ENCODE measurements around the gene AGBL1.

AGBL1 gene

GRCh38 chr15:86644339-86644738, 564.7 kb downstream of the AGBL1 start:
- no peak for DNase-seq (ENCODE audit: low read depth, low spot score)

- no peak for DNase-seq (ENCODE audit: low read depth, low spot score)
Measured at GRCh38 chr15:86645925-86646500, 566.3 kb downstream of the AGBL1 start.

GRCh38 chr15:86647810-86648440, 568.3 kb downstream of the AGBL1 start:
- DNase-seq (ENCODE audit: low read depth, low spot score): no peak

DNA sequence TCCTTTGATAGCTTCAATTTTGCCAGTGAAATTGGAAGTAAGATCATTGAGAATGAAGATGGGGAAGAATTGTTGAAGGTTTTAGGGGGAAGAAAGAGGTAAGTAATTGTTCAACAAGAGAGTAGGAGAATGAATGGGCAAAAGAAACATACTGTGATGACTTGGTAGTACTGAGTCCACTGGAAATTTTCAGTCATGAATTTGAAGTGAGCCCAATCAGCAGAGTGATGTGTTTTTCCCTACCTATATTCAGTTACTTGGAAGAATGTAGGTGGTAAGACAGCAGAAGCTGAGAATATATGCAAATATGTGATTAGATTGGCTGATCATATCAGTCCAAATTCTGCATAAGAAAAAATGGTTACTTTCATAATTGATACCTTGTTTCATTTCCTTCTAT, 569.6 kb downstream of the AGBL1 start:
- DNase-seq (ENCODE audit: low read depth, low spot score): no peak

- no peak for DNase-seq (ENCODE audit: low read depth, low spot score)
Measured at GRCh38 chr15:86650094-86650493, 570.4 kb downstream of the AGBL1 start.

DNA sequence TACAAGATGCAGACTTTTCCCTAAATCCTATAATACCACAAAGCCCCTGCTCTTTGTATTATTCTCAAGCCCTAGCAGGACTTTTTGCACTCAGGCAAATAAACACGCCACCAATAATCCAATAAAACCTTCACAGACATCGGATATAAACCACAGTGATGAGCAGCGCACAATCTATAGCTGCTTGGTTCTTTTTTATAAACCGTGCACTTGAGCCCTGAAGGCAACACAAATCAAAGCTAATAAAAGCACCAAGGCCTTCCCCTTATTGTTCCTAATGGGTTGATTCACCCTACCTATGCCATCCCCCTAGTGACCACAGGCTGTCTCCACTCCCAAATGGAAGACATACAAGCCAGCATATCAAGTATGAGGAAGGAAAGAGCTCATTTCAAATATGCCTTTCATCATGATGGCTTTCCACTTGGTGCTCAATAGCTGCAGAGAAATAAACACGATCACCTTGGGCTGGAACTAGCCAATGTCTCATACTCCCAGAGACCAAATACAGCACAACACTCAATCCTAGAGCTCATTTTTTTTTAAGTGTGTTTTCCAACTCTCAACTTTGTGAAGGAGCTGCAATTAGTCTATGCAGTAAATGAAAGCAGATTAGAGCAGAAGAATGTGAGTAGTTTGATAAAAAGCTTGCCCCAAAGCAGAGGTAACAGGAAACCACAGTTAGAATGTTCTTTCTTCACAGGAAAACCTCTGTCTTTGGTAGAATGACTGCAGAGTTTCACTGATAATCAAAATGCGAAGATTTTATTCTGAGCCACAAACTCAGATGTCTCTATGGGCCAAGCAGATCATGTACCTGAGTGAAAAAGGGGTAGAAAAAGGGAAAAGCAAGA, 573.9 kb downstream of the AGBL1 start:
- no peak for DNase-seq (ENCODE audit: low read depth, low spot score)

- no peak for DNase-seq (ENCODE audit: low read depth, low spot score)
Measured at GRCh38 chr15:86654501-86654900, 574.8 kb downstream of the AGBL1 start.

GRCh38 chr15:86657305-86657704, 577.6 kb downstream of the AGBL1 start:
- DNase-seq (ENCODE audit: low read depth, low spot score): no peak

GRCh38 chr15:86659724-86660411, 580.2 kb downstream of the AGBL1 start:
- no peak for DNase-seq (ENCODE audit: low read depth, low spot score)

- DNase-seq (ENCODE audit: low read depth, low spot score): no peak
Measured at GRCh38 chr15:86661580-86661979, 581.9 kb downstream of the AGBL1 start.

- no peak for DNase-seq (ENCODE audit: low read depth, low spot score)
Measured at GRCh38 chr15:86663304-86663703, 583.6 kb downstream of the AGBL1 start.

GRCh38 chr15:86663979-86664378, 584.3 kb downstream of the AGBL1 start:
- no peak for DNase-seq (ENCODE audit: low read depth, low spot score)

GRCh38 chr15:86664581-86664980, 584.9 kb downstream of the AGBL1 start:
- DNase-seq (ENCODE audit: low read depth, low spot score): no peak

GRCh38 chr15:86676002-86676401, 596.3 kb downstream of the AGBL1 start:
- DNase-seq (ENCODE audit: low read depth, low spot score): no peak

- no peak for DNase-seq (ENCODE audit: low read depth, low spot score)
Measured at GRCh38 chr15:86677278-86677677, 597.6 kb downstream of the AGBL1 start.

DNA sequence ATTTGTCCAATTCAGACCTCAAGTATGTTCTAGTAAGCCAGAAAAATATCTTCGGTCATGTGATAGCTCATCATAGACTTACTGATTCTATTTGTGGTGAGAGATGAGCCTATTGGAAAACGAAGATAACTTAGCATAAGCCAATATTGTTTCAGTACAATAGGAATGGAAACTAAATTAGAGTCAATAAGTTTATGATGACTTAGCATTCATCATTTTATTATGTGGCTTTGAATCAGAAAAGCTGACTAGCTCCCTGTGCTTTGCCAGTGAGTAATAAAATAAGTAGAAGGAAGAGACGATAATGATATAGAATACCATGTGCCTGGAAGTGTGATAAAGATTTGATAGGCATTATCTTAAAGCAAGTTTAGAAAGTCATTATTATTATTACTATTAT, 605.6 kb downstream of the AGBL1 start:
- no peak for DNase-seq (ENCODE audit: low read depth, low spot score)

DNA sequence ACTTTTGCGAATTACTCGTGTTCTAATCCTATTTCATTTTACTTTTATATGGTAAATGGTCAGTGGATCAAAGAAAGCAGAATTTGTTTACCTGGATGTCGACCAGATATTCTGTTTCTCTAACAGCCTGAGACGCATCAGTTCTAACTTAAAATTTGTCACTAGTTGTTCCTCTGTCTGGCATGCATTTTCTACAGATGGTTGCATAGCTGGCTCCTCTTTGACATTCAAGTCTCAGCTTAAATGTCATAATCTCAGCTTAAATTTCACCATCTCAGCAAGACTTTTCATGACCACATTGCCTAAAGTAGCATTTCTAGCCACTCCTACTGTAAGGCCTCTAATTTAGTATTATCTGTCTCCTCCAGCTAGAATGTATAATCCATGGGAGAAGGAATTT, 609.3 kb downstream of the AGBL1 start:
- DNase-seq (ENCODE audit: low read depth, low spot score): no peak

DNA sequence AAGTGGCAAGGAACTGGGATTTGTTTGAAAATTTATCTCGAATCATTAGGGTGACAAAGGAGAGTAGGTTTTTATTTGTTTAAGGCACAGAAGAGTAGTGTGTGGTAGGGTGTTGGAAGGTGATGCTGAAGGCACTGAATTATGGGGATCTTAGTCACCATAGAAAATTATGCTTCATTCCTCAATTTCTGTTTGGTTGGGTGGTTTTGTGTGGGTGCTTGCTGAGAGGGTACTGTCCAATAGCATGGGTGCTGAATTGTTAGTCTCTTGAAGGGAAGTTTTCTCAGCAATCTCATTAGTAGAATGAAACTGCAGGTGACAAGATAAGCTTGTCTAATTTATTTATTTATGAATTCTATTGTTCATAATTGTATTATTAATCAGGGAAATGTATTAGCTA, 610.9 kb downstream of the AGBL1 start:
- DNase-seq (ENCODE audit: low read depth, low spot score): no peak

DNA sequence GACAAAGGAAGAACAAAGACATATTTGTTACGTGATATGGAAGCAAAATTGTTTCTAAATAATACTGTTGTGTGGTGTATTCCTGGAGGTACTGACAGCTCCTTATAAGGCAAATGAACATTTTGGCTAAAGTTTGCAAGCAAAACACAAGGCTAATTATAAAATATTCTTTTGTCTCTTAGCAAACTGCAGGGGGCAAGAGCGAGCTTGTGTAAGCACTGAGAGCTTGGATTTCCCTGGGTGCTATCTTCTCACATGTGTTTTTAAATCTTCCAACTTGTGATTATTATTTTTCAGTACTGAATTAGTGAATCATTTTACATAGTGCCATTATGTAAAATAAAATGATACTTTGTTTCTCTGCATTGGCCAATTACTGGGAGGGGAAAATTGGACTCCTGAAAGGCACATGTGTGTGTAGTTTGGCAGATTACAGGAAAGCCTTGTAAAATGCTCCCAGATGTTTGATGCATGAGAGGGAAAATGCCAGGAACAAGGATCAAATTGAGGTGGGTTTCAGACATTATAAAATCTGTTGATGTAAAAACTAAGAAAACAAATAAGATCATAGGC, 611.5 kb downstream of the AGBL1 start:
- DNase-seq (ENCODE audit: low read depth, low spot score): no peak

- DNase-seq (ENCODE audit: low read depth, low spot score): no peak
Measured at GRCh38 chr15:86700864-86701610, 621.4 kb downstream of the AGBL1 start.

- no peak for DNase-seq (ENCODE audit: low read depth, low spot score)
Measured at GRCh38 chr15:86701611-86701963, 621.9 kb downstream of the AGBL1 start.

All from ELF-1 (cell line).